Measurements from ENCODE around the gene RENBP. TPM values are rescaled to one million over a fixed set of nuclear protein-coding genes. Genes with fewer than 3 reads are reported as not detected.

The RENBP gene
- polyA plus RNA-seq, 3 donors: 2.7 to 125 (median 3.8) TPM

- no peaks in the 10 kb centered on the region for H3K9me3 ChIP-seq (replicated peaks in 1 of 2; ENCODE audit: control insufficient read depth in 1 of 2, insufficient read depth in 1 of 2, low read length in 2 of 2)
- H4K20me1 ChIP-seq (ENCODE audit: insufficient read depth, low read length): peaks cover 91% of the 10 kb centered on the region
- H3K27ac Mint-ChIP-seq: peak overlapping the region; percentile 54 to 95 (median 77)
- no peak for TF ChIP-seq CTCF (IDR thresholded peaks at IDR 0.05)
- no peak overlapping the region for H3K4me3 Mint-ChIP-seq
- peaks cover 17 to 32% of the 10 kb centered on the region in 2 donors for H3K36me3 Mint-ChIP-seq
- H3K27me3 Mint-ChIP-seq (ENCODE audit: low read depth in 3 of 3): peaks cover 0 to 27% (median 2%) of the 10 kb centered on the region in 3 donors
- H3K4me1 Mint-ChIP-seq: peaks cover 23% of the 10 kb centered on the region
- H3K27ac ChIP-seq (ENCODE audit: low read depth in 1 of 2, low read length in 2 of 2): peak overlapping the region; percentile 33 to 40
- peaks cover 0 to 3% of the 10 kb centered on the region in 2 donors for H3K27me3 ChIP-seq (ENCODE audit: control insufficient read depth in 2 of 2, insufficient read depth in 2 of 2, low read length in 2 of 2)
- peaks cover 61% of the 10 kb centered on the region for H3K79me2 ChIP-seq (ENCODE audit: insufficient read depth, low read length)
- H3K36me3 ChIP-seq (replicated peaks in 1 of 2; ENCODE audit: control insufficient read depth in 1 of 2, insufficient read depth in 2 of 2, low read length in 2 of 2): peaks cover 31 to 36% of the 10 kb centered on the region in 2 donors
- peak overlapping the region; percentile 97 for H3K4me2 ChIP-seq (replicated peaks; ENCODE audit: extremely low read depth, low read length, poor library complexity, severe bottlenecking)
- intact Hi-C loops (cut with micrococcal nuclease): loop anchor here (5.0 to 10.0 kb wide), 4 partner anchors 134 to 207 kb away; partner anchors contain the start of genes IDH3G (in 2 of the 2), SSR4 (in 2 of the 2), ABCD1 (in 1 of the 2) and BCAP31 (in 1 of the 2)
- H3K9ac ChIP-seq (ENCODE audit: insufficient read depth, low read length, poor library complexity, severe bottlenecking): no peak overlapping the region
- no peak overlapping the region for H2AFZ ChIP-seq (ENCODE audit: insufficient read depth, low read depth, low read length, poor library complexity, severe bottlenecking)
- peak overlapping the region in 1 of 3 experiments; percentile 89 for H3K4me3 ChIP-seq (replicated peaks in 1 of 3; ENCODE audit: low read depth in 2 of 3, low read length in 3 of 3)
- WGBS (ENCODE audit: insufficient coverage): no CpG with 5 or more reads among the region's 9 CpGs
- H3K9me3 Mint-ChIP-seq: peaks cover 0 to 17% (median 6%) of the 10 kb centered on the region in 7 donors
- H3K4me1 ChIP-seq (ENCODE audit: control insufficient read depth in 1 of 2, insufficient read depth in 2 of 2, low read length in 2 of 2): peaks cover 46 to 70% of the 10 kb centered on the region in 2 donors
- DNase-seq: no peak
These were observed 15.6 kb downstream of the RENBP start for GRCh38 chrX:153928846-153929245.

GRCh38 chrX:153927922-153928760 lies 16.3 kb downstream of the RENBP start:
- peaks cover 0 to 17% (median 6%) of the 10 kb centered on the region in 7 donors for H3K9me3 Mint-ChIP-seq
- peaks cover 62% of the 10 kb centered on the region for H3K79me2 ChIP-seq (ENCODE audit: insufficient read depth, low read length)
- H3K4me3 ChIP-seq (replicated peaks in 1 of 3; ENCODE audit: low read depth in 2 of 3, low read length in 3 of 3): peak overlapping the region; percentile 44 to 90 (median 89)
- H3K9me3 ChIP-seq (replicated peaks in 1 of 2; ENCODE audit: control insufficient read depth in 1 of 2, insufficient read depth in 1 of 2, low read length in 2 of 2): no peaks in the 10 kb centered on the region
- H3K27ac Mint-ChIP-seq: peak overlapping the region; percentile 93 to 99 (median 98)
- H2AFZ ChIP-seq (ENCODE audit: insufficient read depth, low read depth, low read length, poor library complexity, severe bottlenecking): peak overlapping the region; percentile 31
- DNase-seq: peak; percentile 91 to 98 (median 95)
- H3K27me3 ChIP-seq (ENCODE audit: control insufficient read depth in 2 of 2, insufficient read depth in 2 of 2, low read length in 2 of 2): no peaks in the 10 kb centered on the region
- H3K4me3 Mint-ChIP-seq: peak overlapping the region; percentile 83 to 90
- H3K4me1 ChIP-seq (ENCODE audit: control insufficient read depth in 1 of 2, insufficient read depth in 2 of 2, low read length in 2 of 2): peaks cover 48 to 74% of the 10 kb centered on the region in 2 donors
- intact Hi-C loops (cut with micrococcal nuclease): loop anchor here (5.0 to 10.0 kb wide), 4 partner anchors 133 to 206 kb away; partner anchors contain the start of genes IDH3G (in 2 of the 2), SSR4 (in 2 of the 2), ABCD1 (in 1 of the 2) and BCAP31 (in 1 of the 2)
- peaks cover 26% of the 10 kb centered on the region for H3K4me1 Mint-ChIP-seq
- H3K4me2 ChIP-seq (replicated peaks; ENCODE audit: extremely low read depth, low read length, poor library complexity, severe bottlenecking): peak overlapping the region; percentile 97
- peaks cover 0 to 29% (median 2%) of the 10 kb centered on the region in 3 donors for H3K27me3 Mint-ChIP-seq (ENCODE audit: low read depth in 3 of 3)
- H3K36me3 ChIP-seq (replicated peaks in 1 of 2; ENCODE audit: control insufficient read depth in 1 of 2, insufficient read depth in 2 of 2, low read length in 2 of 2): peaks cover 31 to 35% of the 10 kb centered on the region in 2 donors
- peaks cover 17 to 37% of the 10 kb centered on the region in 2 donors for H3K36me3 Mint-ChIP-seq
- under 1% methylated on average over 42 of the region's 76 CpGs for WGBS (ENCODE audit: insufficient coverage)
- TF ChIP-seq CTCF (IDR thresholded peaks at IDR 0.05): no peak
- H3K27ac ChIP-seq (ENCODE audit: low read depth in 1 of 2, low read length in 2 of 2): peak overlapping the region; percentile 94 to 99
- H3K9ac ChIP-seq (ENCODE audit: insufficient read depth, low read length, poor library complexity, severe bottlenecking): peak overlapping the region; percentile 82
- H4K20me1 ChIP-seq (ENCODE audit: insufficient read depth, low read length): peaks cover 92% of the 10 kb centered on the region

Data from CD14-positive monocyte (primary cell).